CD4-positive, alpha-beta T cell (primary cell): ENCODE data around the gene TCEAL6. TPM values are rescaled to one million over a fixed set of nuclear protein-coding genes. Genes with fewer than 3 reads are reported as not detected.
"Not testable (repeated sequence)": the region's sequence is repeated elsewhere in the genome, so short reads cannot be mapped to it uniquely, and the experiment has no call there.

Experiments
- ATAC-seq: fragments of 200-7000 bp; cut with Tn5 transposase; one replicate; pipeline ENCODE4 v1.10.0; 2022; ENCODE audit warnings: mild to moderate bottlenecking; ENCODE audit not compliant: poor library complexity
- CTCF ChIA-PET: fragments of 350-600 bp; sonication (Branson Sonifier 250); formaldehyde crosslinking; loops from one replicate; lab custom pipeline; 2021; ENCODE audit warnings: antibody characterized with exemption, inconsistent platforms; lab: Charles Lee
- POLR2A ChIA-PET: fragments of 350-600 bp; sonication (Branson Sonifier 250); formaldehyde crosslinking; loops from one replicate; lab custom pipeline; 2021; ENCODE audit warnings: antibody characterized with exemption, inconsistent platforms; lab: Charles Lee
- DNase-seq, 14 experiments: peaks; one replicate each; pipeline ENCODE4 v3.0.0-alpha.2; 2013 to 2020; ENCODE audit warnings: mixed read lengths in 2 of 14
- H3K27ac ChIP-seq, 2 donors: one replicate each; pipeline versions ENCODE4 v1.5.1 to v1.7.0; 2013; ENCODE audit warnings: low read length in 2 of 2, low read depth in 1 of 2, mild to moderate bottlenecking in 1 of 2
- H3K27me3 ChIP-seq, 2 experiments: 1 replicate in 1 of 2; 2 replicates in 1 of 2; pipeline versions ENCODE4 v1.6.1 to v1.7.0; 2013; ENCODE audit warnings: low read length in 2 of 2, control low read depth in 1 of 2, mild to moderate bottlenecking in 1 of 2, moderate library complexity in 1 of 2; ENCODE audit not compliant: insufficient read depth in 2 of 2, control insufficient read depth in 1 of 2
- H3K36me3 ChIP-seq: one replicate; pipeline ENCODE4 v1.6.1; 2013; ENCODE audit warnings: low read length, control low read depth; ENCODE audit not compliant: insufficient read depth
- H3K4me1 ChIP-seq: one replicate; pipeline ENCODE4 v1.6.1; 2013; ENCODE audit warnings: low read length, control low read depth; ENCODE audit not compliant: insufficient read depth
- H3K4me3 ChIP-seq: one replicate; pipeline ENCODE4 v1.5.1; 2013; ENCODE audit warnings: mild to moderate bottlenecking, low read length, moderate library complexity
- H3K9me3 ChIP-seq, 2 experiments: 1 replicate in 1 of 2; 2 replicates in 1 of 2; pipeline versions ENCODE4 v1.6.1 to v1.7.0; 2013; ENCODE audit warnings: low read length in 2 of 2, mild to moderate bottlenecking in 2 of 2, control low read depth in 1 of 2, moderate library complexity in 1 of 2; ENCODE audit not compliant: control insufficient read depth in 1 of 2, insufficient read depth in 1 of 2
- H3K27ac Mint-ChIP-seq: one replicate; pipeline ENCODE4 v1.8.0; 2020; ENCODE audit warnings: mixed read lengths
- H3K27me3 Mint-ChIP-seq: one replicate; pipeline ENCODE4 v1.8.0; 2021; ENCODE audit warnings: mixed read lengths
- H3K36me3 Mint-ChIP-seq: one replicate; pipeline ENCODE4 v1.8.0; 2021; ENCODE audit warnings: low read depth, mixed read lengths
- H3K4me1 Mint-ChIP-seq: one replicate; pipeline ENCODE4 v1.8.0; 2021; ENCODE audit warnings: low read depth, mixed read lengths
- H3K4me3 Mint-ChIP-seq: one replicate; pipeline ENCODE4 v1.8.0; 2020; ENCODE audit warnings: mild to moderate bottlenecking, mixed read lengths
- H3K9me3 Mint-ChIP-seq: one replicate; pipeline ENCODE4 v1.8.0; 2020; ENCODE audit warnings: mixed read lengths
- CTCF ChIP-seq: fragments of 200-600 bp; IDR thresholded peaks from one replicate; pipeline ENCODE4 v1.8.0; 2022; ENCODE audit warnings: antibody characterized with exemption, mild to moderate bottlenecking
- intact Hi-C, 2 experiments: fragments of 100-400 bp; cut with DNase I in 1 of 2; cut with micrococcal nuclease in 1 of 2; formaldehyde crosslinking; loops; one replicate each; pipeline versions ENCODE4 v1.15.1 to v1.9.0; 2023 to 2025; cut with DNase I, micrococcal nuclease
- total RNA-seq, 174 experiments: library from RNA in 2 of 174; stranded (reverse) in 2 of 174; gene quantifications; one replicate each; pipeline ENCODE4 v1.2.3 and lab custom pipeline; 2021 to 2026

Gene TCEAL6
- total RNA-seq, 2 experiments from 2014 or later, result not detected

- Histone ChIP-seq H3K4me3 (peak overlapping the region; percentile 74), H3K27me3 (no peaks in the 10 kb centered on the region), H3K27ac (peak overlapping the region in 1 of 2 donors; percentile 75), H3K36me3 (no peaks in the 10 kb centered on the region), H3K9me3 (no peaks in the 10 kb centered on the region), H3K4me1 (peaks cover 12% of the 10 kb centered on the region)
- no peak for TF ChIP-seq CTCF
- DNase-seq (peak in 12 of 14 experiments; percentile 1 to 58 (median 12)), ATAC-seq (peak; percentile 47)
- POLR2A ChIA-PET, result interaction anchor here (0.9 to 2.1 kb wide), 3 partner anchors 223 to 497 kb away, joined by 3 to 18 read pairs (median 3); partner anchors contain the start of genes ARMCX5 and ZMAT1
- CTCF ChIA-PET, result interaction anchor here (0.6 kb wide), 1 partner anchor 709 kb away, joined by 3 read pairs; no protein-coding TSS in a partner anchor
- peak overlapping the region; percentile 99 for H3K4me3 Mint-ChIP-seq
- H3K27me3 Mint-ChIP-seq, result peaks cover 4% of the 10 kb centered on the region
- intact Hi-C loops, result no loop called here
- H3K36me3 Mint-ChIP-seq, result peaks cover 8% of the 10 kb centered on the region
- no peaks in the 10 kb centered on the region for H3K9me3 Mint-ChIP-seq
- H3K27ac Mint-ChIP-seq, result peak overlapping the region; percentile 94
- peaks cover 20% of the 10 kb centered on the region for H3K4me1 Mint-ChIP-seq
These were observed 12.9 kb upstream of the TCEAL6 start for GRCh38 chrX:102154900-102155805.

GRCh38 chrX:102154218-102154860 lies 12.1 kb upstream of the TCEAL6 start:
- POLR2A ChIA-PET, result interaction anchor here (2.1 kb wide), 1 partner anchor 222 kb away, joined by 18 read pairs; the partner anchor contains the start of gene ZMAT1
- H3K27me3 Mint-ChIP-seq, result no peaks in the 10 kb centered on the region
- H3K9me3 ChIP-seq, result no peaks in the 10 kb centered on the region
- DNase-seq, result peak in 7 of 14 experiments; percentile 0 to 32 (median 24)
- peak overlapping the region in 1 of 2 donors; percentile 75 for H3K27ac ChIP-seq
- CTCF ChIA-PET, result interaction anchor here (0.6 to 1.0 kb wide), 2 partner anchors 18 to 516 kb away, joined by 3 read pairs; no protein-coding TSS in a partner anchor
- peaks cover 8% of the 10 kb centered on the region for H3K36me3 Mint-ChIP-seq
- H3K4me1 ChIP-seq, result peaks cover 12% of the 10 kb centered on the region
- H3K36me3 ChIP-seq, result no peaks in the 10 kb centered on the region
- H3K4me3 Mint-ChIP-seq, result peak overlapping the region; percentile 99
- peak; percentile 7 for ATAC-seq
- intact Hi-C loops, result no loop called here
- H3K9me3 Mint-ChIP-seq, result no peaks in the 10 kb centered on the region
- peaks cover 20% of the 10 kb centered on the region for H3K4me1 Mint-ChIP-seq
- peak overlapping the region; percentile 74 for H3K4me3 ChIP-seq
- H3K27ac Mint-ChIP-seq, result peak overlapping the region; percentile 94
- no peaks in the 10 kb centered on the region for H3K27me3 ChIP-seq
- peak; percentile 25 for TF ChIP-seq CTCF

DNA sequence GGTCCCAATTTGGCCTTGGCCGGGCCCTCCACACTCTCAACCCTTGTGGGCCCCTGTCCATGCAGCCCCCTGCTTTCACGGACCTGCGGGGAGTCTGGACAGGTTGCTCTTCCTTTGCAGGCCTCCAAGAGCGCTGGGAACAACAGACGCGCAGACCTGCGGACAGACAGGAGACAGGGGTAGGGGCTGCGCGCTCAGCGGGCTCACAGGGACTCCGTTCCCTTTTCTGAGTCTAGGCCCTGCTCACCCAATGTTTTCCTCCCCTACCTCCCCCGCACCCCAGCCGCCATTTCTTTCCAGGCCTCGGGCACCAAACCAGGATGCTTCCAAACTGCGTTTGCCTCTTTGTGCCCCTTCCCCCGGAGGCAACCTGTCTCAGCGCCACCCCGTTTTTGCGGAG lies 650 bp downstream of the TCEAL6 start:
- CTCF ChIA-PET, H3K27me3 ChIP-seq, H3K36me3 ChIP-seq, H3K4me1 ChIP-seq, H3K9me3 Mint-ChIP-seq, ATAC-seq, POLR2A ChIA-PET, H3K4me3 ChIP-seq, DNase-seq, H3K27ac ChIP-seq, H3K9me3 ChIP-seq, H3K36me3 Mint-ChIP-seq, H3K27ac Mint-ChIP-seq, H3K4me3 Mint-ChIP-seq, H3K4me1 Mint-ChIP-seq: not testable (repeated sequence)
- H3K27me3 Mint-ChIP-seq, result peaks cover 54% of the 10 kb centered on the region
- intact Hi-C loops, result loop anchor here in 1 of 2 experiments (2.0 kb wide), 1 partner anchor 13 kb away; no protein-coding TSS in a partner anchor

GRCh38 chrX:102140876-102141275 lies 1.4 kb downstream of the TCEAL6 start:
- H3K27me3 Mint-ChIP-seq, result peaks cover 60% of the 10 kb centered on the region
- CTCF ChIA-PET, H3K27me3 ChIP-seq, H3K36me3 ChIP-seq, H3K27ac ChIP-seq, H3K27ac Mint-ChIP-seq, H3K9me3 Mint-ChIP-seq, DNase-seq, H3K4me3 Mint-ChIP-seq, H3K4me3 ChIP-seq, ATAC-seq, intact Hi-C loops, H3K4me1 ChIP-seq, H3K36me3 Mint-ChIP-seq, H3K9me3 ChIP-seq, POLR2A ChIA-PET, H3K4me1 Mint-ChIP-seq: not testable (repeated sequence)
